Mesothelial cell of epicardium (in vitro differentiated cells): ENCODE measurements around the gene METAP2. TPM values are rescaled to one million over a fixed set of nuclear protein-coding genes. Genes with fewer than 3 reads are reported as not detected.

ENCODE experiments used
- DNase-seq, 2 experiments: peaks; one replicate each; pipeline ENCODE4 v3.0.0; 2021; ENCODE audit warnings: low spot score in 2 of 2; ENCODE audit not compliant: unreplicated experiment in 2 of 2
- H3K27ac Mint-ChIP-seq: 2 replicates; pipeline ENCODE4 v1.8.0; 2021; ENCODE audit warnings: mixed read lengths
- H3K27me3 Mint-ChIP-seq: 2 replicates; pipeline ENCODE4 v1.8.0; 2021; ENCODE audit warnings: low read depth, mixed read lengths
- H3K36me3 Mint-ChIP-seq: 2 replicates; pipeline ENCODE4 v1.8.0; 2021; ENCODE audit warnings: mixed read lengths
- H3K4me1 Mint-ChIP-seq: 2 replicates; pipeline ENCODE4 v1.8.0; 2021; ENCODE audit warnings: mixed read lengths
- H3K4me3 Mint-ChIP-seq: 2 replicates; pipeline ENCODE4 v1.8.0; 2021; ENCODE audit warnings: mild to moderate bottlenecking, moderate library complexity, mixed read lengths
- H3K9me3 Mint-ChIP-seq: 2 replicates; pipeline ENCODE4 v1.8.0; 2021; ENCODE audit warnings: mixed read lengths
- CTCF ChIP-seq: fragments of 200-600 bp; sonication (generic); IDR thresholded peaks from one replicate; pipeline ENCODE4 v1.5.0; 2021; ENCODE audit warnings: antibody characterized with exemption; ENCODE audit not compliant: unreplicated experiment
- total RNA-seq: library from RNA; stranded (reverse); gene quantifications from 3 replicates; pipeline ENCODE4 v1.2.1, GENCODE V29; 2021

The METAP2 gene
- total RNA-seq, 1 donor from 2014 or later: 78.9 TPM

- no peak for DNase-seq
- Mint-ChIP-seq H3K27ac (peak overlapping the region; percentile 61), H3K27me3 (no peaks in the 10 kb centered on the region), H3K9me3 (no peaks in the 10 kb centered on the region), H3K4me1 (peaks cover 14% of the 10 kb centered on the region), H3K36me3 (peaks cover 21% of the 10 kb centered on the region), H3K4me3 (no peak overlapping the region)
- no peak for TF ChIP-seq CTCF
These were observed 43.3 kb downstream of the METAP2 start for GRCh38 chr12:95517246-95517645.

GRCh38 chr12:95518944-95519343 is 45.0 kb downstream of the METAP2 start:
- H3K4me1 Mint-ChIP-seq: peaks cover 14% of the 10 kb centered on the region
- no peak overlapping the region for H3K4me3 Mint-ChIP-seq
- H3K9me3 Mint-ChIP-seq: no peaks in the 10 kb centered on the region
- no peak for TF ChIP-seq CTCF
- H3K36me3 Mint-ChIP-seq: peaks cover 9% of the 10 kb centered on the region
- no peaks in the 10 kb centered on the region for H3K27me3 Mint-ChIP-seq
- H3K27ac Mint-ChIP-seq: no peak overlapping the region
- no peak for DNase-seq

GRCh38 chr12:95520816-95521215 is 46.9 kb downstream of the METAP2 start:
- H3K36me3 Mint-ChIP-seq: no peaks in the 10 kb centered on the region
- H3K4me3 Mint-ChIP-seq: no peak overlapping the region
- H3K9me3 Mint-ChIP-seq: no peaks in the 10 kb centered on the region
- H3K27ac Mint-ChIP-seq: no peak overlapping the region
- peaks cover 14% of the 10 kb centered on the region for H3K4me1 Mint-ChIP-seq
- no peak for TF ChIP-seq CTCF
- H3K27me3 Mint-ChIP-seq: no peaks in the 10 kb centered on the region
- DNase-seq: no peak

GRCh38 chr12:95522692-95523091 is 48.7 kb downstream of the METAP2 start:
- H3K27ac Mint-ChIP-seq: no peak overlapping the region
- DNase-seq: no peak
- TF ChIP-seq CTCF: no peak
- no peaks in the 10 kb centered on the region for H3K9me3 Mint-ChIP-seq
- no peaks in the 10 kb centered on the region for H3K36me3 Mint-ChIP-seq
- no peaks in the 10 kb centered on the region for H3K27me3 Mint-ChIP-seq
- no peaks in the 10 kb centered on the region for H3K4me1 Mint-ChIP-seq
- H3K4me3 Mint-ChIP-seq: no peak overlapping the region

- Mint-ChIP-seq H3K36me3 (no peaks in the 10 kb centered on the region), H3K9me3 (no peaks in the 10 kb centered on the region), H3K27me3 (no peaks in the 10 kb centered on the region), H3K4me1 (peaks cover 19% of the 10 kb centered on the region), H3K27ac (no peak overlapping the region), H3K4me3 (no peak overlapping the region)
- TF ChIP-seq CTCF: no peak
- no peak for DNase-seq
These were observed 54.5 kb downstream of the METAP2 start for GRCh38 chr12:95528431-95528830.

GRCh38 chr12:95529693-95530225 is 55.8 kb downstream of the METAP2 start:
- Mint-ChIP-seq H3K9me3 (no peaks in the 10 kb centered on the region), H3K27me3 (no peaks in the 10 kb centered on the region), H3K36me3 (no peaks in the 10 kb centered on the region), H3K27ac (no peak overlapping the region), H3K4me3 (no peak overlapping the region), H3K4me1 (peaks cover 20% of the 10 kb centered on the region)
- TF ChIP-seq CTCF: no peak
- DNase-seq: no peak
